Measurements from ENCODE around the gene COL1A2. TPM values are rescaled to one million over a fixed set of nuclear protein-coding genes. Genes with fewer than 3 reads are reported as not detected.

COL1A2 gene
- 0.09 TPM in 1 of 2 replicates, not detected in the other for total RNA-seq (2014; rRNA removed; shearing (Covaris generic); ENCODE audit: low replicate concordance)

- in situ Hi-C loops (cut with HindIII; ENCODE audit: low pct_unique_long_range_greater_than_20kb, low sequenced_read_pairs), result no loop called here
- no peak for DNase-seq (ENCODE audit: low read depth)
Observed at GRCh38 chr7:94394437-94395140, at the start of gene COL1A2. Gene COL1A2, plus strand, starts transcription at chr7:94394895. Its CDS starts 137 bp downstream, at chr7:94395032.

- DNase-seq (ENCODE audit: low read depth), result no peak
- in situ Hi-C loops (cut with HindIII; ENCODE audit: low pct_unique_long_range_greater_than_20kb, low sequenced_read_pairs), result no loop called here
Observed at GRCh38 chr7:94345907-94346306, 48.8 kb upstream of the COL1A2 start.

- in situ Hi-C loops (cut with HindIII; ENCODE audit: low pct_unique_long_range_greater_than_20kb, low sequenced_read_pairs), result no loop called here
- no peak for DNase-seq (ENCODE audit: low read depth)
Observed at GRCh38 chr7:94348142-94348541, 46.6 kb upstream of the COL1A2 start.

- in situ Hi-C loops (cut with HindIII; ENCODE audit: low pct_unique_long_range_greater_than_20kb, low sequenced_read_pairs), result no loop called here
- DNase-seq (ENCODE audit: low read depth), result peak; percentile 6
Observed at GRCh38 chr7:94350734-94351133, 44.0 kb upstream of the COL1A2 start.

- in situ Hi-C loops (cut with HindIII; ENCODE audit: low pct_unique_long_range_greater_than_20kb, low sequenced_read_pairs), result no loop called here
- no peak for DNase-seq (ENCODE audit: low read depth)
Observed at GRCh38 chr7:94351703-94352102, 43.0 kb upstream of the COL1A2 start.

- in situ Hi-C loops (cut with HindIII; ENCODE audit: low pct_unique_long_range_greater_than_20kb, low sequenced_read_pairs), result no loop called here
- no peak for DNase-seq (ENCODE audit: low read depth)
Observed at GRCh38 chr7:94352887-94353286, 41.8 kb upstream of the COL1A2 start.

GRCh38 chr7:94354953-94355352 is 39.7 kb upstream of the COL1A2 start:
- no peak for DNase-seq (ENCODE audit: low read depth)
- in situ Hi-C loops (cut with HindIII; ENCODE audit: low pct_unique_long_range_greater_than_20kb, low sequenced_read_pairs), result no loop called here

- no peak for DNase-seq (ENCODE audit: low read depth)
- in situ Hi-C loops (cut with HindIII; ENCODE audit: low pct_unique_long_range_greater_than_20kb, low sequenced_read_pairs), result no loop called here
Observed at GRCh38 chr7:94355454-94355853, 39.2 kb upstream of the COL1A2 start.

GRCh38 chr7:94357076-94357475 is 37.6 kb upstream of the COL1A2 start:
- in situ Hi-C loops (cut with HindIII; ENCODE audit: low pct_unique_long_range_greater_than_20kb, low sequenced_read_pairs), result no loop called here
- DNase-seq (ENCODE audit: low read depth), result no peak

GRCh38 chr7:94360926-94361325 is 33.8 kb upstream of the COL1A2 start:
- DNase-seq (ENCODE audit: low read depth), result no peak

GRCh38 chr7:94362276-94362675 is 32.4 kb upstream of the COL1A2 start:
- in situ Hi-C loops (cut with HindIII; ENCODE audit: low pct_unique_long_range_greater_than_20kb, low sequenced_read_pairs), result no loop called here
- no peak for DNase-seq (ENCODE audit: low read depth)

More at GRCh38 chr7:94360926-94361325, 33.8 kb upstream of the COL1A2 start:
- in situ Hi-C loops (cut with HindIII; ENCODE audit: low pct_unique_long_range_greater_than_20kb, low sequenced_read_pairs), result no loop called here

GRCh38 chr7:94364816-94365215 is 29.9 kb upstream of the COL1A2 start:
- DNase-seq (ENCODE audit: low read depth), result no peak
- in situ Hi-C loops (cut with HindIII; ENCODE audit: low pct_unique_long_range_greater_than_20kb, low sequenced_read_pairs), result no loop called here

- in situ Hi-C loops (cut with HindIII; ENCODE audit: low pct_unique_long_range_greater_than_20kb, low sequenced_read_pairs), result no loop called here
- DNase-seq (ENCODE audit: low read depth), result no peak
Observed at GRCh38 chr7:94366163-94366562, 28.5 kb upstream of the COL1A2 start.

GRCh38 chr7:94366832-94367231 is 27.9 kb upstream of the COL1A2 start:
- no peak for DNase-seq (ENCODE audit: low read depth)
- in situ Hi-C loops (cut with HindIII; ENCODE audit: low pct_unique_long_range_greater_than_20kb, low sequenced_read_pairs), result no loop called here

- DNase-seq (ENCODE audit: low read depth), result no peak
- in situ Hi-C loops (cut with HindIII; ENCODE audit: low pct_unique_long_range_greater_than_20kb, low sequenced_read_pairs), result no loop called here
Observed at GRCh38 chr7:94367949-94368348, 26.7 kb upstream of the COL1A2 start.

GRCh38 chr7:94368371-94368791 is 26.3 kb upstream of the COL1A2 start:
- no peak for DNase-seq (ENCODE audit: low read depth)
- in situ Hi-C loops (cut with HindIII; ENCODE audit: low pct_unique_long_range_greater_than_20kb, low sequenced_read_pairs), result no loop called here

- DNase-seq (ENCODE audit: low read depth), result no peak
- in situ Hi-C loops (cut with HindIII; ENCODE audit: low pct_unique_long_range_greater_than_20kb, low sequenced_read_pairs), result no loop called here
Observed at GRCh38 chr7:94374231-94374630, 20.5 kb upstream of the COL1A2 start.

- no peak for DNase-seq (ENCODE audit: low read depth)
- in situ Hi-C loops (cut with HindIII; ENCODE audit: low pct_unique_long_range_greater_than_20kb, low sequenced_read_pairs), result no loop called here
Observed at GRCh38 chr7:94374721-94375566, 19.8 kb upstream of the COL1A2 start.

- DNase-seq (ENCODE audit: low read depth), result no peak
Observed at GRCh38 chr7:94375691-94376090, 19.0 kb upstream of the COL1A2 start.

More at GRCh38 chr7:94375691-94376090, 19.0 kb upstream of the COL1A2 start:
- in situ Hi-C loops (cut with HindIII; ENCODE audit: low pct_unique_long_range_greater_than_20kb, low sequenced_read_pairs), result no loop called here

Measured in Caki2 (cell line).